Measurements from ENCODE around the gene ANKH. TPM values are rescaled to one million over a fixed set of nuclear protein-coding genes. Genes with fewer than 3 reads are reported as not detected.

Gene ANKH
- total and polyA plus RNA-seq, 10 donors: 9.0 to 87.3 (median 46.7) TPM

- no peak overlapping the region for H3K27ac ChIP-seq
- H3K27me3 ChIP-seq (replicated peaks in 1 of 7): no peaks in the 10 kb centered on the region
- no peaks in the 10 kb centered on the region for H3K4me1 ChIP-seq
- H3K4me3 ChIP-seq: no peak overlapping the region
- 86 to 97% (median 95%) methylated on average over 9 of the region's 9 CpGs for WGBS, 5 donors
- no peaks in the 10 kb centered on the region for H3K9me3 ChIP-seq
- peaks cover 0 to 7% (median 0%) of the 10 kb centered on the region in 6 donors for H3K36me3 ChIP-seq
- no peak for TF ChIP-seq POLR2AphosphoS5 (IDR thresholded peaks at IDR 0.05)
- TF ChIP-seq CTCF (IDR thresholded peaks at IDR 0.05 in 8 of 11, conservative IDR thresholded peaks at IDR 0.05 in 3 of 11): no peak
- no peak for TF ChIP-seq POLR2A (IDR thresholded peaks at IDR 0.05)
- no peak for DNase-seq
- intact Hi-C loops (cut with DNase I; ENCODE audit: low total_unique reads): no loop called here
Observed at GRCh38 chr5:14779975-14780374, 91.6 kb downstream of the ANKH start.

- peaks cover 0 to 7% (median 0%) of the 10 kb centered on the region in 6 donors for H3K36me3 ChIP-seq
- H3K27me3 ChIP-seq (replicated peaks in 1 of 7): no peaks in the 10 kb centered on the region
- H3K4me1 ChIP-seq: no peaks in the 10 kb centered on the region
- intact Hi-C loops (cut with DNase I; ENCODE audit: low total_unique reads): no loop called here
- DNase-seq: no peak
- H3K4me3 ChIP-seq: no peak overlapping the region
- H3K27ac ChIP-seq: no peak overlapping the region
- WGBS, 5 donors: 86 to 91% (median 89%) methylated on average over 4 of the region's 4 CpGs
- TF ChIP-seq POLR2A (IDR thresholded peaks at IDR 0.05) (no peak), POLR2AphosphoS5 (IDR thresholded peaks at IDR 0.05) (no peak), CTCF (IDR thresholded peaks at IDR 0.05 in 8 of 11, conservative IDR thresholded peaks at IDR 0.05 in 3 of 11) (no peak)
- H3K9me3 ChIP-seq: no peaks in the 10 kb centered on the region
Observed at GRCh38 chr5:14778792-14779070, 92.8 kb downstream of the ANKH start.

- TF ChIP-seq POLR2AphosphoS5 (IDR thresholded peaks at IDR 0.05) (no peak), CTCF (IDR thresholded peaks at IDR 0.05 in 8 of 11, conservative IDR thresholded peaks at IDR 0.05 in 3 of 11) (no peak), POLR2A (IDR thresholded peaks at IDR 0.05) (no peak)
- Histone ChIP-seq H3K4me3 (no peak overlapping the region), H3K36me3 (peaks cover 0 to 7% (median 0%) of the 10 kb centered on the region in 6 donors), H3K27me3 (replicated peaks in 1 of 7) (no peaks in the 10 kb centered on the region), H3K4me1 (no peaks in the 10 kb centered on the region), H3K9me3 (no peaks in the 10 kb centered on the region), H3K27ac (no peak overlapping the region)
- intact Hi-C loops (cut with DNase I; ENCODE audit: low total_unique reads): no loop called here
- no peak for DNase-seq
- WGBS, 5 donors: 87 to 92% (median 89%) methylated on average over 11 of the region's 11 CpGs
Observed at GRCh38 chr5:14777932-14778791, 93.4 kb downstream of the ANKH start.

GRCh38 chr5:14777187-14777586 is 94.4 kb downstream of the ANKH start:
- TF ChIP-seq CTCF (IDR thresholded peaks at IDR 0.05 in 8 of 11, conservative IDR thresholded peaks at IDR 0.05 in 3 of 11): no peak
- no peak for TF ChIP-seq POLR2AphosphoS5 (IDR thresholded peaks at IDR 0.05)
- no peak for TF ChIP-seq POLR2A (IDR thresholded peaks at IDR 0.05)
- peaks cover 0 to 7% (median 0%) of the 10 kb centered on the region in 6 donors for H3K36me3 ChIP-seq
- no peak for DNase-seq
- no peaks in the 10 kb centered on the region for H3K4me1 ChIP-seq
- intact Hi-C loops (cut with DNase I; ENCODE audit: low total_unique reads): no loop called here
- no peak overlapping the region for H3K4me3 ChIP-seq
- 89 to 98% (median 92%) methylated on average over 6 of the region's 6 CpGs for WGBS, 5 donors
- no peaks in the 10 kb centered on the region for H3K27me3 ChIP-seq (replicated peaks in 1 of 7)
- no peak overlapping the region for H3K27ac ChIP-seq
- H3K9me3 ChIP-seq: no peaks in the 10 kb centered on the region
